Mucosa of rectum (tissue), 2 donors: Measurements from ENCODE around the gene INPP5F.
"Not testable (repeated sequence)": the region's sequence is repeated elsewhere in the genome, so short reads cannot be mapped to it uniquely, and the experiment has no call there.

Experiments
- H3K27ac ChIP-seq, 2 donors: one replicate each; pipeline ENCODE4 v1.7.0; 2013; ENCODE audit warnings: inconsistent platforms in 2 of 2, low read depth in 2 of 2, low read length in 2 of 2
- H3K27me3 ChIP-seq, 2 donors: one replicate each; pipeline ENCODE4 v1.7.0; 2013; ENCODE audit warnings: low read length in 2 of 2; ENCODE audit not compliant: control insufficient read depth in 2 of 2, insufficient read depth in 2 of 2
- H3K36me3 ChIP-seq, 2 donors: one replicate each; pipeline ENCODE4 v1.7.0; 2013; ENCODE audit warnings: low read length in 2 of 2; ENCODE audit not compliant: control insufficient read depth in 2 of 2, insufficient read depth in 2 of 2
- H3K4me1 ChIP-seq, 2 donors: one replicate each; pipeline ENCODE4 v1.7.0; 2013; ENCODE audit warnings: low read length in 2 of 2, mild to moderate bottlenecking in 1 of 2; ENCODE audit not compliant: control insufficient read depth in 2 of 2, insufficient read depth in 2 of 2
- H3K4me3 ChIP-seq, 2 donors: one replicate each; pipeline ENCODE4 v1.7.0; 2013; ENCODE audit warnings: low read length in 2 of 2
- H3K9ac ChIP-seq, 2 donors: one replicate each; pipeline ENCODE4 v1.7.0; 2013; ENCODE audit warnings: low read length in 2 of 2, low read depth in 1 of 2, mild to moderate bottlenecking in 1 of 2
- H3K9me3 ChIP-seq, 2 donors: one replicate each; pipeline ENCODE4 v1.7.0; 2013; ENCODE audit warnings: low read length in 2 of 2; ENCODE audit not compliant: control insufficient read depth in 2 of 2
- donor health status: healthy.
- donor health status: Normal muscosa, but diverticular disease.

INPP5F gene

DNA sequence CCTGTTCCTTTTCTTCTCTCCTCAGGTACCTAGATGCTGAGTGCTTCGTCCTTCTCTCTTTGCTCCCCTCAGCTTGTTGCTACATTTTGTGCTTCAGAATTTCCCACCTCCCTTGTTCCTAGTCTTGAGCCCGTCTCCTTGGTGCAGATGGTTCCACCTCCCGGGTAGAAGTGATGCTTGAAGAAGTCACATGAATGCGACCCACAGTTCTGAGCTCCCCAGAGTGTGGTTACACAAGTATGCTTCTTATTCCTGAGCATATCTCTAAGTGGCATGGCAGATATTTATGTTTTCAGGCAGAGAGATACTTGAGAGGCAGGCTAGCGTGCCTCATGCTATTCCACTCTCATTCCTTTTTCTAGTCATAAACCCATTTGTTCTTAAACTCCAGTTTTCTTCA lies 34.0 kb downstream of the INPP5F start:
- Histone ChIP-seq H3K27ac (no peak overlapping the region), H3K4me1 (no peaks in the 10 kb centered on the region), H3K9ac (no peak overlapping the region), H3K36me3 (no peaks in the 10 kb centered on the region), H3K9me3 (no peaks in the 10 kb centered on the region), H3K4me3 (no peak overlapping the region), H3K27me3 (no peaks in the 10 kb centered on the region)

DNA sequence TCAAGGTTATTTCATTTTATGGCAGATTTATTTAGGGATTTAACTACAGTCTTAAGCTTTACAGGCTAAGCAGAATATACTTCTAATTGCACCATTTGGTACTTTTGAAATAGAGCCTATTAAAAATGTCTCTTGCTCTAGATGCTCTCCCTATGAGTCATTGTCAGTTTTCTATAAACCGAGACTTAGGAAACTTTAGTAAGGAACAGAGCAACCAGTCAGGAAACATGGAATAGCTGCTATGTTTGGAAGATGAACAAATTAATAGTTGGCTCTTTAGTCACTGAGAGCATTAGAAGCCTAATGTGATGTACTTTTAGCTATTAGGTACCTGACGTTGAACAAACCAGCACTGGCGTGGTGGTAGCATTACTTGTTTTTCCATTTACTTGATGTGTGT lies 35.3 kb downstream of the INPP5F start:
- Histone ChIP-seq H3K36me3 (no peaks in the 10 kb centered on the region), H3K27ac (no peak overlapping the region), H3K9me3 (no peaks in the 10 kb centered on the region), H3K4me1 (no peaks in the 10 kb centered on the region), H3K9ac (no peak overlapping the region), H3K4me3 (no peak overlapping the region), H3K27me3 (no peaks in the 10 kb centered on the region)

- no peaks in the 10 kb centered on the region for H3K36me3 ChIP-seq
- H3K9ac ChIP-seq: no peak overlapping the region
- H3K27ac ChIP-seq: no peak overlapping the region
These were observed 36.2 kb downstream of the INPP5F start for GRCh38 chr10:119762035-119762434.

DNA sequence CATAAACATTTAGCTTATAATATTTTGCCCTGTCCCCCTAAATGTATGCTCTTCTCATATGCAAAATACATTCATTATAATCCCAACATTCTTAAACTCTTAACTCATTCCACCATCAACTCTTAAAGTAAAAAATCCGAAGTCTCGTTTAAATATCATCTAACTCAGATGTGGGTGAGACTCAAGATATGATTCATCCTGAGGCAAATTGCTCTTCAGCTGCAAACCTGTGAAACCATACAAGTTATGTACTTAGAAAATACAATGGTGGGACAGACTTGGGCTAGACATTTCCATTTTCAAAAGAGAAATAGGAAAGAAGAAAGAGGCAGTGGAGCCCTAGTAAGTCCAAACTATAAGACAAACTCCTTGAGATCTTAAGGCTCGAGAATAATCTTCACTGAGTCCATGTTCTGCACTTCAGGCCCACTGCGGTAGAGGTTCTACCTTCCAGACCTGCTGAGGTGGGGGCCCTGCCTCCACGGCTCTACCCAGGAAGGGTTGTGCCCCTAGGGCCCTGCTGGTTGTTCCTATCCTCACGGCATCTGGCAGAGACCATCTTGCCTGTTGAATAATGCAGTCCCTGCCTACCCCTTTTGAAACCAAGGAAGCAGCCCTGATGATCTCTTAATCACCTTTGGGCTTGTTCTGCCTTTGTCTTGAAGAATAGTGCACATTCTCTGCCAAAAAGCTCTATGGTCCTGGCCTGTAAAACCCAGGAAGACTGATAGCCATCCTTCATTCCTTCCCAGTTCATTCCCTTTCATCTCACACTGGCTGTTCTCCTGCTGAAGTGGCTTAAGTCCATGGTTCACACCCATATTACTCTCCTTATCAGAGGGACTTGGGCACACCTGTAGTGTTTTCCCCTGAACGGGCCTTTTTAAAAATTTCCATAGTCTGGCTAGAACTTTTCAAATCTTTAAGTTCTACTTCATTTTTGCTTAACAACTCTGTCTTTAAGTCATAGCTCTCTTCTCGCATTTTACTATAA lies 37.3 kb downstream of the INPP5F start:
- no peak overlapping the region for H3K4me3 ChIP-seq
- no peaks in the 10 kb centered on the region for H3K27me3 ChIP-seq
- no peaks in the 10 kb centered on the region for H3K36me3 ChIP-seq
- no peak overlapping the region for H3K9ac ChIP-seq
- no peaks in the 10 kb centered on the region for H3K9me3 ChIP-seq
- no peak overlapping the region for H3K27ac ChIP-seq
- H3K4me1 ChIP-seq: no peaks in the 10 kb centered on the region

More at GRCh38 chr10:119762035-119762434, 36.2 kb downstream of the INPP5F start:
- H3K4me1 ChIP-seq: no peaks in the 10 kb centered on the region
- H3K4me3 ChIP-seq: no peak overlapping the region
- no peaks in the 10 kb centered on the region for H3K27me3 ChIP-seq
- no peaks in the 10 kb centered on the region for H3K9me3 ChIP-seq

DNA sequence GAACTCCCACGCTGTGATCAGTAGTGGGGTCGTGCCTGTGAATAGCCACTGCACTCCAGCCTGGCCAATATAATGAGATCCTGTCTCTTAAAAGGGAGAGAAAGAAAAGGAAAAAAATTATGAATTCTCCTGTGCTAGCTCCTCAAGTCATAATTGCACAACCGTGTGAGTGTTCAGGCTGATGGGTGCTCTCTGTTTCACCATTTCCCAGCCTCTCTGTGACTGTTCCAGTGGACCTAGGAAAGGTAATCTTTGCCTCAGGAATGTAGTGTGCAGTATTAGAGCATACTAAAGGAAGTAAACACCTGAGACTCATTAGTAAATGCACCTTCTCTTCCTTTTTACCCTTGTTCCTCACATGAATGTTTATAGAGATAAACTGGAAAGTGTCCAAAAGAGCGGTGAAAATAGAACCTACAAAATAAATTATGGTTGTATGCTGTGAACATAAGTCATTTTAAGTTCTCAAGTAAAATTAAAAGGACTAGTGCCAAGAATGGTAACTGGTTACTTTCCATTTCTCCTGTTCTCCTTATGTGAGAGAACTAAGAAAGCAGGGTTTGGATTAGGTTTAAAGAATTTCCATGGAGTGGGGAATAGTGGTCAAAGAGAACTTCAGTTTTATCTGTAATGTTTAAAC lies 42.7 kb downstream of the INPP5F start:
- no peaks in the 10 kb centered on the region for H3K36me3 ChIP-seq
- no peaks in the 10 kb centered on the region for H3K9me3 ChIP-seq
- H3K4me1 ChIP-seq: no peaks in the 10 kb centered on the region
- no peak overlapping the region for H3K27ac ChIP-seq
- no peak overlapping the region for H3K9ac ChIP-seq
- no peak overlapping the region for H3K4me3 ChIP-seq
- no peaks in the 10 kb centered on the region for H3K27me3 ChIP-seq

DNA sequence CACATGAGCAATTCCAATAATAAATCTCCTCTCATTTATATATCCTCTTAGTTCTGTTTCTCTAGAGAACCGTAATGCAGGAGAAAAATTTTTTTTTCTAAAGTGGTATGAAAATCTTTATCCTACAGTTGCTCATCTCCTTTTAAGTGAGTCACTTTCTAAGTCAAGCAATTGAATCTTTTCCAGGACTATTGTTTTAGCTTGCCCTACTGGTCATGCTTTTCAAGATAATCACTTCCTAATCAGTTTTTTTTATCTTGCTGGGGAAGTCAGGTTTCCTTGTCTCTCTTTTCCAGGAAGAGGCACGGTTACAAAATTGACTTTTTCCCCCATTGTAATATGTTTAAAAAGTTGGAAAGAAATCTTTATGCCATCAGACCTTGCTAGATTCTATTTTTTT lies 44.0 kb downstream of the INPP5F start:
- no peaks in the 10 kb centered on the region for H3K9me3 ChIP-seq
- H3K4me3 ChIP-seq: no peak overlapping the region
- no peak overlapping the region for H3K27ac ChIP-seq
- H3K9ac ChIP-seq: no peak overlapping the region
- H3K4me1 ChIP-seq: no peaks in the 10 kb centered on the region
- H3K27me3 ChIP-seq: no peaks in the 10 kb centered on the region
- no peaks in the 10 kb centered on the region for H3K36me3 ChIP-seq

- H3K4me1 ChIP-seq: no peaks in the 10 kb centered on the region
- no peaks in the 10 kb centered on the region for H3K36me3 ChIP-seq
- no peak overlapping the region for H3K9ac ChIP-seq
- no peak overlapping the region for H3K4me3 ChIP-seq
- no peaks in the 10 kb centered on the region for H3K9me3 ChIP-seq
- H3K27me3 ChIP-seq: no peaks in the 10 kb centered on the region
- no peak overlapping the region for H3K27ac ChIP-seq
These were observed 45.1 kb downstream of the INPP5F start for GRCh38 chr10:119770928-119771327.

DNA sequence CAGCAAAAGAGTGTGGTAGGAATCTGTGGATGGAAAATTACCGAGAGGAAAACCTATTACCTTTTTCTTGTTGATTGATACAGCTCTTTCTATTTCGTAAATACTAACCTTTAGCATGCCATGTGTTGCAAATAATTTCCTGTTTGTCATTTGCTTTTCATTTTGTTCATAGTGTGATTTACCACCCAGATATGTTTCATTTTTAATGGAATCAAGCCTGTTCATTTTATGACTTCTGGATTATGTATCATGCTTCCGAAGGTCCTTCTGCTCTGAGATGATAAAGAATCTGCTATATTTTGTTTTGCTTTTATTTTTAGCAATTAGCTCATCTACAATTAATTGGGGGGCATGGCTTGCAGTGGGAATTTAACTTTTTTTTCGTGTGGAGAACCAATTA lies 46.5 kb downstream of the INPP5F start:
- H3K27ac ChIP-seq: no peak overlapping the region
- H3K9ac ChIP-seq: no peak overlapping the region
- H3K4me3 ChIP-seq: no peak overlapping the region

GRCh38 chr10:119773041-119773440 lies 47.2 kb downstream of the INPP5F start:
- not testable (repeated sequence) for H3K27me3 ChIP-seq, H3K9me3 ChIP-seq, H3K27ac ChIP-seq, H3K4me1 ChIP-seq, H3K4me3 ChIP-seq, H3K36me3 ChIP-seq, H3K9ac ChIP-seq

More for the DNA sequence above, 46.5 kb downstream of the INPP5F start:
- Histone ChIP-seq H3K4me1 (no peaks in the 10 kb centered on the region), H3K27me3 (no peaks in the 10 kb centered on the region), H3K36me3 (no peaks in the 10 kb centered on the region), H3K9me3 (no peaks in the 10 kb centered on the region)

GRCh38 chr10:119775529-119775928 lies 49.7 kb downstream of the INPP5F start:
- H3K4me1 ChIP-seq: no peaks in the 10 kb centered on the region
- H3K4me3 ChIP-seq: no peak overlapping the region
- H3K9me3 ChIP-seq: no peaks in the 10 kb centered on the region
- no peak overlapping the region for H3K9ac ChIP-seq
- H3K27me3 ChIP-seq: no peaks in the 10 kb centered on the region
- no peaks in the 10 kb centered on the region for H3K36me3 ChIP-seq
- H3K27ac ChIP-seq: no peak overlapping the region
